ENCODE measurements around the gene AHNAK2.

The AHNAK2 gene

DNA sequence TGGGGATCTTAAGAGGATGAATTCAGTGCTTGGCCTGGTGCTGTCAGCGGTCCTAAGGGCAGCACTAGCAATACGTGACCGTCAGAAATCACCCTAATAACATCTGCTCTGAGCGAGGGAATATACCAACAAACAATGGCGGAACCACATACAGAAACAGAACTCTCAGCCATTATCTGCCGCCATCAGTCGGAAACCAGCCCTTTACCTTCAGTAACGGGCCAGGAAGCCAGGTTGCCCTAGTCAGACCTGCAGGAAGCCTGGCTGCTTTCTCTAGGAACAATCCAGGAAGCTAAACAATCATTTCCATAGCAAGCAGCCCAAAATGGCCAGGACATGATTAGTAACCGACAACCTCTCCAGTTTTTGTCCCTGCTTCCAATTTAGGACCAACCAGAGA, 37.1 kb upstream of the AHNAK2 start:
- TF ChIP-seq, protein P1, sequence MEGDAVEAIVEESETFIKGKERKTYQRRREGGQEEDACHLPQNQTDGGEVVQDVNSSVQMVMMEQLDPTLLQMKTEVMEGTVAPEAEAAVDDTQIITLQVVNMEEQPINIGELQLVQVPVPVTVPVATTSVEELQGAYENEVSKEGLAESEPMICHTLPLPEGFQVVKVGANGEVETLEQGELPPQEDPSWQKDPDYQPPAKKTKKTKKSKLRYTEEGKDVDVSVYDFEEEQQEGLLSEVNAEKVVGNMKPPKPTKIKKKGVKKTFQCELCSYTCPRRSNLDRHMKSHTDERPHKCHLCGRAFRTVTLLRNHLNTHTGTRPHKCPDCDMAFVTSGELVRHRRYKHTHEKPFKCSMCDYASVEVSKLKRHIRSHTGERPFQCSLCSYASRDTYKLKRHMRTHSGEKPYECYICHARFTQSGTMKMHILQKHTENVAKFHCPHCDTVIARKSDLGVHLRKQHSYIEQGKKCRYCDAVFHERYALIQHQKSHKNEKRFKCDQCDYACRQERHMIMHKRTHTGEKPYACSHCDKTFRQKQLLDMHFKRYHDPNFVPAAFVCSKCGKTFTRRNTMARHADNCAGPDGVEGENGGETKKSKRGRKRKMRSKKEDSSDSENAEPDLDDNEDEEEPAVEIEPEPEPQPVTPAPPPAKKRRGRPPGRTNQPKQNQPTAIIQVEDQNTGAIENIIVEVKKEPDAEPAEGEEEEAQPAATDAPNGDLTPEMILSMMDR (conservative IDR thresholded peaks at IDR 0.05), result no peak
- H3K27ac ChIP-seq, result peak overlapping the region; percentile 41; the same call in 1 of the 2 replicates

DNA sequence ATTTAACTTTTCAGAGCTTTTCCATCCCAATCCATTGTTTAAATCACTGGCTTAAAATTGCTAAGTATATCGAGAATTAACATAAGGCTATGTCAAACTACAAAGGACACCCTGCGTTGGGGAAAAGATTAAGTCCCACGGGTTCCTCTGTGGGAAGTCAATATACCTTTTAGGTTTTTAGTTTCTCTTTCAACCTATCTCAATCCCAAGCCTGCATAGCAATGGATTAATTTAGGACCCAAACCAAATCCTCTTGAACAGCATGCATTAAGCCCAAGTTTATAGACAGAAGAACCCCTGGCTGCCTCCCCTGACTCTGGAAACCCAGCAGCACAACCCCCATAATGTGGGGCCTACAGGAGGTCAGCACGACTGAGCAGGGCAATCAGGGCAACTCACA, 36.5 kb upstream of the AHNAK2 start:
- TF ChIP-seq, protein P1 (conservative IDR thresholded peaks at IDR 0.05), result no peak
- H3K27ac ChIP-seq, result peak overlapping the region; percentile 37

DNA sequence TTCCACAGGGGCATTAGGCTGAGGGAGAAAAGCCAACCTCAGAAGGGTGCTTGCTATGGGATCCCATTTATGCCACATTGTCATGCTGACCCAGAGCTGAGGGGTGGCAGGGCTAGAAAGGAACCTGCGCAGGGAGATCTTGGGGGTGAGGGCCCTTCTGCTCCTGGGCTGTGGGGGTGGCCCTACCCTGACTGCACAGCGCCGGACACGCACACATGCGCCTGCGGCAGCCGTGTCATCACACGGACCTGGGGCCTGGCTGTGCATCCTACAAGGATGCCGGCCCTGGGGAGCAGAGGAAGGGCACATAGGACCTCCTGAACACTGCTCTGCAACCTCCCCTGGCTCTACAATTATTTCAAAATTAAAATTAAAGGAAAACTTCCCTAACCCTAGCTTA, 35.9 kb upstream of the AHNAK2 start:
- TF ChIP-seq, protein P1 (conservative IDR thresholded peaks at IDR 0.05), result no peak
- peak overlapping the region; percentile 37 for H3K27ac ChIP-seq

DNA sequence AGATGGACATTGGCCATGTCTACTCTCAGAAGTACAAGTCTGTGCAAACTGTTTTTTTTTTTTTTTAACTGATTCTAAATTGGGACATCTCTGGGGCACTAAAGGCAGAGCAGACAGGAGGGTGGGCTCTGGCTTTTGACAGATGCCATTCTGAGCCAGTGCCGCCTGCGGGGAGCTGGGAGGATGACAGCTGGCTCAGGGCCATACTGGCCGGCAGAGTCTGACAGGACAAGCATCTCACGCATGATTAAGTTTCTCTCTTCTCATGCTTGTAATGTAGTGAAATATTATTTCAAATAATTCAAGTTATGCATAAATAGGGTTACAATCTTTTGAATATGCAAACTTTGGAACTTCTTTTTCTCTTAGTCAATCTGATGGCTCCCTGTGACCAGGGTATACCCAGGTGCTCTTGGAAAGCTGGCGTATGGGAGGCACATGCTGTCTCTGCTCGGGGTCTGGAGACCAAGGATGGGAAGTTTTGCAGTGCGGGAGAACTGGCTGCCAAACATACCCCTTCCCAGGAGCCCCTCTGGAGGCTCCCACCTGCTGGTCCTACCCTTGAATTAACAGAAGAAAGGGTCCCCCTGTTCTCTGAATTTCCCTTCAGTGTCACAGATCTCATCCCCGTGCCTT, 35.1 kb upstream of the AHNAK2 start:
- TF ChIP-seq, protein P1 (conservative IDR thresholded peaks at IDR 0.05), result no peak; the same call in 1 of the 2 replicates
- peak overlapping the region; percentile 37 for H3K27ac ChIP-seq

DNA sequence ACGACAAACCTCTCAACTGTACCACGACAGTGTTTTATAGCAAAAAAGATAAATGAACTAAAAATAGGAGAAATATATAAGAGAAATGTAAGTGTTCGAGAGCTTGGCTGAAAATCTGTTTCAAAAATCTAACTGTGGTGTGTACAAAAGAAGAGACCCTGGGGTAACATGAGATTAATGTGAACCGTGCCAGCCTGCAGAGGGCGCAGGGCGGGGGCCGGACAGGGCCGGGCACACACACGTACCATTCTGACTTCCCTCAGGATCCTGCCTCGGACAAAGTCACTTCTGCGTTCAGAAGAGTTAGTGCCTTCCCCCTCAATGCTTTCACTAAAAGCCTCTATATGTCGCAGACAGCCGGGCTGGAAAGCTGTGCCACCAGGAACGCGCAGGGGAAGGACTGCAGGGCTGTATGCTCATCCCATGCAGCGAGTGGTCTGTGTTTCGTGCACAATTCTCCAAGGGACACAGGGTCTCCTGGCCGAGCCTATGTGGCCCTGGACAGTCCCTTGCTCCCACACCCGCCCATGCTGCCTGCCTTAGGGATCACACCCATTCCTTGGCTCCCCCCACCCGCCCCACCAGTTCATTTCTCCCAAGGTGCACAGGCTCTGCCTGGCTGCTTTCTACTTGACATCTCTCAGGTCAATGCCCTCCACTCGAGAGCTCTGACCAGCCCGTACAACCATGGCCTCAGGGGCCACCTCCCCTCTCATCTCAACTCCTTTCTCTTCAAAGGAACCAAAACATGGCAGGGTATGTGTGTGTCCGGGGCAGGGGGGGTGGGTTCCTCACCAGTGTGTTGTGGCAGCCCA, 34.2 kb upstream of the AHNAK2 start:
- H3K27ac ChIP-seq, result peak overlapping the region; percentile 37; the same call in 1 of the 2 replicates
- TF ChIP-seq, protein P1 (conservative IDR thresholded peaks at IDR 0.05), result peak; percentile 67

DNA sequence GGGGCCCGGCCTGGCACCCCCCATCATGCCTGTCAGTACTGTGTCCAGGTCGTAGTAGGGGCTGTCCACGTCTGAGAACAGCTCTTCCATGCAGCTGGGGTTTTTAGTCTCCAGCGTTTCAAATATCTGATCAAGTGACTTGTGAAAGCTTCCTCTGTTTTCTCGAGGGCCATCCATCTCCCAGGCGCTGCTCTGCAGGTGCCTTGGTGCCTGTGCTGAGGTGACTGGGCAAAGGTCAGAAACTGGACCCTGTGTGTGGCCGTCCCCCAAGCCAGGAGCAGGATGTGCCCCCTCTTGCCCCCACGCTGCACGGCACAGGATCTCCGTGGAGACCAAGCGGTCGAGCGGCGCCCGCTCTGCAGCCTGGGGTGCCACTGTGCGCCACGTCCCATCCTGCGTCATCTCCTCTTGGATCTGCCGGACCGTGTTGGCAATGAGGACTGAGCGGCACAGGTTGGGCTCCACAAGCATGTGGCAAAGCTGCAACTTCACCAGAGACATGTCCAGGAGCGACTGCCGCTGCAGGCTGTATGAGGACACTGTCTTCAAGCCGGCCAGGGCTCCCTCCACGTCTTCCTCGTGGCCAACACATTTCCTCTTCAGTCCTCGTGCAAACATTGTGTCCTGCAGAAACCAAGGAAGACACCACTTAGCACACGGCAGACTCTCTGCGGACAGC, 33.3 kb upstream of the AHNAK2 start:
- TF ChIP-seq, protein P1 (conservative IDR thresholded peaks at IDR 0.05), result no peak

DNA sequence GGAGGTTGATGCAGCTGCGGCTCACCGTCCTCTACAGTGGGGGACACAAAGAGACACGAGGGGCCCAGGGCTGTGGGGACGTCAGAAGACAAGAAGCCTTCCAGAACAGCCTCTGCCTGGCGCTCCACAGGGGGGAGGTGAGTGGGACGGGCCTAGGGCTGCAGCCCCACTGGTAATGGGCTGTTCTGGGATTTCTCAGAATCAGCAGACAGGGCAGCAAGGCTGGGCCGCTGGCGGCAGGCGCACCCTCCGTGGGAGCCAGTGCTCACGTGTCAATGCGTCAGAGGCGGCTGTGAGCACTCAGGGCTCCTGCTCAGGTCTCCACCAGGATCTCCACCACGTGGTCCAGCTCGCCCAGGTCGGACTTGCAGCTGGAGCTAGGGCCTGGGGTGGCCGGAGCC, 32.7 kb upstream of the AHNAK2 start:
- H3K27ac ChIP-seq, result no peak overlapping the region
- TF ChIP-seq, protein P1 (conservative IDR thresholded peaks at IDR 0.05), result no peak

More for the DNA sequence above, 33.3 kb upstream of the AHNAK2 start:
- no peak overlapping the region for H3K27ac ChIP-seq

Data from VCaP (cell line).